ENCODE measurements around the gene RASSF9. TPM values are rescaled to one million over a fixed set of nuclear protein-coding genes. Genes with fewer than 3 reads are reported as not detected.

Gene RASSF9
- total RNA-seq, 2 experiments from 2014 or later = not detected

GRCh38 chr12:85755760-85756159 is 80.4 kb downstream of the RASSF9 start:
- Mint-ChIP-seq H3K27ac (no peak overlapping the region), H3K4me1 (no peaks in the 10 kb centered on the region), H3K36me3 (no peaks in the 10 kb centered on the region), H3K4me3 (no peak overlapping the region), H3K9me3 (peaks cover 5% of the 10 kb centered on the region), H3K27me3 (no peaks in the 10 kb centered on the region)
- POLR2A ChIA-PET = no interaction called here
- DNase-seq = no peak
- ATAC-seq (ENCODE audit: low read depth) = no peak

Other genes starting within 250 kb of the RASSF9 start
- gene NTS, start 37.9 kb upstream of the RASSF9 start, total RNA-seq = not detected